Omental fat pad (tissue), 4 donors: ENCODE data around the gene MYO15A. TPM values are rescaled to one million over a fixed set of nuclear protein-coding genes. Genes with fewer than 3 reads are reported as not detected.

Experiments
- ATAC-seq: fragments of 150-250 bp; one replicate; pipeline ENCODE4 v1.9.1; 2016; ENCODE audit warnings: mild to moderate bottlenecking, moderate library complexity; ENCODE audit not compliant: low FRiP score
- DNase-seq: peaks from one replicate; pipeline ENCODE4 v3.0.0-alpha.2; 2019; ENCODE audit warnings: low spot score
- total RNA-seq, 4 donors: library from RNA; depleted of rRNA; stranded (reverse); fragments of >200 nt; gene quantifications; one replicate each; pipeline ENCODE4 v1.1.0, GENCODE V29; 2016
- TF ChIP-seq, protein P1 (sequence below), 3 donors: fragments of 450-650 bp; IDR thresholded peaks; one replicate each; pipeline ENCODE4 v1.5.1; 2016 to 2017; ENCODE audit warnings: antibody characterized with exemption in 3 of 3, mild to moderate bottlenecking in 3 of 3, moderate library complexity in 2 of 3

MYO15A gene
- total RNA-seq, 4 donors from 2014 or later, result 0.31 to 3.9 (median 2.0) TPM

DNA sequence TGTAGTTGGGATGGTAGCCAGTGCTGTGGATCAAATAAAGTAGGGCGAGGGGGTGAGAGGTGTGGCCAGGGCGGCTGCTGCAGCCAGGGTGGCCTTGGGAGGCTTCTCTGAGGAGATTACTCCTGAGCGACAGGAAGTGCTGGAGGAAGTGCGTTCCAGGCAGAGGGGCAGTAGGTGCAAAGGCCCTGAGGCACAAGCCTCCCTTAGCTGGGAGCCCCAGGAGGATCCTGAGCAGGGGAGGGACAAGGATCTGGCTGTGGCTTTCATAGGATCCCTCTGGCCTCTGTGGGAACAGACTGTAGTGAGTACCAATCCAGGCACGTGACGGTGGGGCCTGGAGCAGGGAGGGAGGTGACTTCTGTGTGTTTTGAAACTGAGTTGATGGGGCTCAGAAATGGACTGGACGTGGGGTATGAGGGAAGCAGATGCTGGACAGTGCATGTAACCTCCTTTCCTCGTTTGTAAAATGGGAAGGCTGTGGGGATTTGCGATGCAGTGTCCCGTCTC is 119.7 kb downstream of the MYO15A start:
- no peak for ATAC-seq

DNA sequence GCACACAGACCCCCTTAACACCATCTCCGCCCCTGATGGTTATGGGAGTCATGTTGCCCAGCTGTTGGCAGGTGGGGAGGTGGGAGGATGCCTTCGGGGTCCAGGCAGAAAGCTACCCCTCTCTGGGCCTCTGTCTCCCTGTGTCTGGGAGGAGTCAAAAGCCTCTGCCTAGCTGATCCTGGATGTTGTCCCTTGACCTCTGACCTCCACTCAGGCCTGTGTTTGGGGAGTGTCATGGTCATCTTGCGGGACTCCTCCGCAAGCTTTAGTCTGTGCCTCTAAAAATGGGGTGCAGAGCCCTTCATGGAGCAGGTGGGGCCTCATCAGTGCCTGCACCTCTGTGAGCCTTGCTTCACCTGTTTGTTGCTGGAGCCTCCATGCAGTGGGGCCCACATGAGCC is 120.7 kb downstream of the MYO15A start:
- TF ChIP-seq, protein P1, sequence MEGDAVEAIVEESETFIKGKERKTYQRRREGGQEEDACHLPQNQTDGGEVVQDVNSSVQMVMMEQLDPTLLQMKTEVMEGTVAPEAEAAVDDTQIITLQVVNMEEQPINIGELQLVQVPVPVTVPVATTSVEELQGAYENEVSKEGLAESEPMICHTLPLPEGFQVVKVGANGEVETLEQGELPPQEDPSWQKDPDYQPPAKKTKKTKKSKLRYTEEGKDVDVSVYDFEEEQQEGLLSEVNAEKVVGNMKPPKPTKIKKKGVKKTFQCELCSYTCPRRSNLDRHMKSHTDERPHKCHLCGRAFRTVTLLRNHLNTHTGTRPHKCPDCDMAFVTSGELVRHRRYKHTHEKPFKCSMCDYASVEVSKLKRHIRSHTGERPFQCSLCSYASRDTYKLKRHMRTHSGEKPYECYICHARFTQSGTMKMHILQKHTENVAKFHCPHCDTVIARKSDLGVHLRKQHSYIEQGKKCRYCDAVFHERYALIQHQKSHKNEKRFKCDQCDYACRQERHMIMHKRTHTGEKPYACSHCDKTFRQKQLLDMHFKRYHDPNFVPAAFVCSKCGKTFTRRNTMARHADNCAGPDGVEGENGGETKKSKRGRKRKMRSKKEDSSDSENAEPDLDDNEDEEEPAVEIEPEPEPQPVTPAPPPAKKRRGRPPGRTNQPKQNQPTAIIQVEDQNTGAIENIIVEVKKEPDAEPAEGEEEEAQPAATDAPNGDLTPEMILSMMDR (IDR thresholded peaks at IDR 0.05), result no peak
- DNase-seq (no peak), ATAC-seq (no peak)

More for the DNA sequence above, 119.7 kb downstream of the MYO15A start:
- TF ChIP-seq, protein P1 (IDR thresholded peaks at IDR 0.05), result no peak
- no peak for DNase-seq

Other genes with a start within 250 kb of the MYO15A start
- gene TOM1L2, start 136.4 kb upstream of the MYO15A start, total RNA-seq, result 10 to 100 TPM; 25.9 to 30.3 (median 27.6) TPM
- 1 to 10 TPM in 3 of 4 donors, under 1 TPM in 1; 0.60 to 4.6 (median 1.9) TPM for gene DRC3, start 135.9 kb upstream of the MYO15A start, total RNA-seq
- 10 to 100 TPM in 2 of 4 donors, 1 to 10 TPM in 2; 9.5 to 18.4 (median 13.1) TPM for gene ATPAF2, start 69.6 kb upstream of the MYO15A start, total RNA-seq
- gene GID4, start 69.3 kb upstream of the MYO15A start, total RNA-seq, result 10 to 100 TPM in 3 of 4 donors, 1 to 10 TPM in 1; 9.8 to 20.2 (median 10.5) TPM
- gene DRG2, start 20.8 kb upstream of the MYO15A start, total RNA-seq, result 10 to 100 TPM; 31.6 to 38.1 (median 37.3) TPM
- 10 to 100 TPM; 77.0 to 80.7 (median 80.3) TPM for gene ALKBH5, start 75.1 kb downstream of the MYO15A start, total RNA-seq
- gene LLGL1, start 116.9 kb downstream of the MYO15A start, total RNA-seq, result 10 to 100 TPM; 10.2 to 24.0 (median 13.2) TPM
- gene FLII, start 150.0 kb downstream of the MYO15A start, total RNA-seq, result 100 to 1,000 TPM; 198 to 328 (median 324) TPM
- 1 to 10 TPM; 2.9 to 9.5 (median 5.7) TPM for gene MIEF2, start 151.9 kb downstream of the MYO15A start, total RNA-seq
- gene TOP3A, start 206.2 kb downstream of the MYO15A start, total RNA-seq, result 10 to 100 TPM; 23.6 to 80.5 (median 47.5) TPM
- gene SMCR8, start 206.5 kb downstream of the MYO15A start, total RNA-seq, result 10 to 100 TPM; 11.4 to 21.4 (median 14.3) TPM